Cardiac fibroblast (primary cell): ENCODE results near the gene CYP27B1.

Experiments used
- DNase-seq, 2 donors: peaks; one replicate each; pipeline versions ENCODE4 v3.0.0 to v3.0.0-alpha.2; 2010; ENCODE audit warnings: low read depth in 2 of 2
- H3K4me3 ChIP-seq, 2 donors: replicated peaks in 1 of 2; 1 replicate in 1 of 2; 2 replicates in 1 of 2; pipeline ENCODE4 v1.5.1; 2011; ENCODE audit warnings: low read depth in 2 of 2, low read length in 2 of 2, mild to moderate bottlenecking in 2 of 2, moderate library complexity in 1 of 2
- CTCF ChIP-seq: IDR thresholded peaks from one replicate; pipeline ENCODE4 v1.5.1; 2011; ENCODE audit warnings: low read depth, mild to moderate bottlenecking, low read length, inconsistent platforms

The CYP27B1 gene

GRCh38 chr12:57783861-57784260 is 17.0 kb upstream of the CYP27B1 start:
- DNase-seq: no peak
- H3K4me3 ChIP-seq: no peak overlapping the region
- no peak for TF ChIP-seq CTCF

- TF ChIP-seq CTCF: no peak
- no peak for DNase-seq
- peak overlapping the region; percentile 98 to 99 for H3K4me3 ChIP-seq
These were observed 16.6 kb upstream of the CYP27B1 start for GRCh38 chr12:57783466-57783801.

- peak; percentile 96 for DNase-seq
- TF ChIP-seq CTCF: peak; percentile 82
- peak within 1 kb of the TSS; percentile 98 to 99 for H3K4me3 ChIP-seq
These were observed 16.0 kb upstream of the CYP27B1 start, which contains the start of gene TSFM for GRCh38 chr12:57782608-57783465. Gene TSFM, plus strand, starts transcription at chr12:57782787. Its CDS starts 15 bp downstream, at chr12:57782802.

- H3K4me3 ChIP-seq: no peak overlapping the region
- no peak for TF ChIP-seq CTCF
- DNase-seq: no peak
These were observed 15.3 kb upstream of the CYP27B1 start for GRCh38 chr12:57782243-57782607.

- TF ChIP-seq CTCF: no peak
- H3K4me3 ChIP-seq: no peak overlapping the region
These were observed 14.9 kb upstream of the CYP27B1 start for GRCh38 chr12:57781801-57782200.

GRCh38 chr12:57781244-57781643 is 14.4 kb upstream of the CYP27B1 start:
- no peak for TF ChIP-seq CTCF
- H3K4me3 ChIP-seq: no peak overlapping the region
- no peak for DNase-seq

More at GRCh38 chr12:57781801-57782200, 14.9 kb upstream of the CYP27B1 start:
- no peak for DNase-seq
